ENCODE data around the gene CARD6.
"Not testable (repeated sequence)": the region's sequence is repeated elsewhere in the genome, so short reads cannot be mapped to it uniquely, and the experiment has no call there.

The CARD6 gene

GRCh38 chr5:40882291-40882690 lies 41.1 kb downstream of the CARD6 start:
- no peak for TF ChIP-seq CTCF (IDR thresholded peaks at IDR 0.05; ENCODE audit: low read depth, low read length)

DNA sequence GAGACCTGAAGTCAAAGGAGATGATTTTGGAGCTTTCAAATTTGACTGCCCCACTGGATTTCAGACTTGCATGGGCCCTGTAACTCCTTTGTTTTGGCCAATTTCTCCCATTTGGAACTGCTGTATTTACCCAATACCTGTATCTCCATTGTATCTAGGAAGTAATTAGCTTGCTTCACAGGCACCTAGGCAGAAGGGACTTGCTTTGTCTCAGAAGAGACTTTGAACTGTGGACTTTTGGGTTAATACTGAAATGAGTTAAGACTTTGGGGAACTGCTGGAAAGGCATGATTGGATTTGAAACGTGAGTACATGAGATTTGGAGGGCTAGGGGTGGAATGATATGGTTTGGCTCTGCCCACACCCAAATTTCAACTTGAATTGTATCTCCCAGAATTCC lies 41.9 kb downstream of the CARD6 start:
- not testable (repeated sequence) for DNase-seq (ENCODE audit: extremely low read depth, low read depth)

More at GRCh38 chr5:40882291-40882690, 41.1 kb downstream of the CARD6 start:
- DNase-seq (ENCODE audit: extremely low read depth, low read depth): no peak

DNA sequence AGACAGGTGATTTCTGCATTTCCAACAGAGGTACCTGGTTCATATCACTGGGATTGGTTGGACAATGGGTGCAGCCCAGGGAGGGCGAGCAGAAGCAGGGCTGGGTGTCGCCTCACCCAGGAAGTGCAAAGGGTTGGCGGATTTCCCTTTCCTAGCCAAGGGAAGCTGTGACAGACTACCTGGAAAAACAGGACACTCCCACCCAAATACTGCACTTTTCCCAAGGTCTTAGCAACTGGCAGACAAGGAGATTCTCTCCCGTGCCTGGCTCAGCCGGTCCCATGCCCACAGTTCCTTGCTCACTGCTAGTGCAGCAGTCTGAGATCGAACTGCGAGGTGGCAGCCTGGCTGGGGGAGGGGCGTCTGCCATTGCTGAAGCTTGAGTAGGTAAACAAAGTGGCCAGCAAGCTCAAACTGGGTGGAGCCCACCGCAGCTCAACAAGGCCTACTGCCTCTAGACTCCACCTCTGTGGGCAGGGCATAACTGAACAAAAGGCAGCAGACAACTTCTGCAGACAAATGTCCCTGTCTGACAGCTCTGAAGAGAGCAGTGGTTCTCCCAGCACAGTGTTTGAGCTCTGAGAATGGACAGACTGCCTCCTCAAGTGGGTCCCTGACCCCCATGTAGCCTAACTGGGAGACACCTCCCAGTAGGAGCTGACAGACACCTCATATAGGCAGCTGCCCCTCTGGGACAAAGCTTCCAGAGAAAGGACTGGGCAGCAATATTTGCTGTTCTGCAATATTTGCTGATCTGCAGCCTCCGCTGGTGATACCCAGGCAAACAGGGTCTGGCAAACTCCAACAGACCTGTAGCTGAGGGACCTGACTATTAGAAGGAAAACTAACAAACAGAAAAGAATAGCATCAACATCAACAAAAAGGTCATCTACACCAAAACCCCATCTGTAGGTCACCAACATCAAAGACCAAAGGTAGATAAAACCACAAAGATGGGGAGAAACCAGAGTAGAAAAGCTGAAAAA lies 54.6 kb downstream of the CARD6 start:
- not testable (repeated sequence) for DNase-seq (ENCODE audit: extremely low read depth, low read depth)

DNA sequence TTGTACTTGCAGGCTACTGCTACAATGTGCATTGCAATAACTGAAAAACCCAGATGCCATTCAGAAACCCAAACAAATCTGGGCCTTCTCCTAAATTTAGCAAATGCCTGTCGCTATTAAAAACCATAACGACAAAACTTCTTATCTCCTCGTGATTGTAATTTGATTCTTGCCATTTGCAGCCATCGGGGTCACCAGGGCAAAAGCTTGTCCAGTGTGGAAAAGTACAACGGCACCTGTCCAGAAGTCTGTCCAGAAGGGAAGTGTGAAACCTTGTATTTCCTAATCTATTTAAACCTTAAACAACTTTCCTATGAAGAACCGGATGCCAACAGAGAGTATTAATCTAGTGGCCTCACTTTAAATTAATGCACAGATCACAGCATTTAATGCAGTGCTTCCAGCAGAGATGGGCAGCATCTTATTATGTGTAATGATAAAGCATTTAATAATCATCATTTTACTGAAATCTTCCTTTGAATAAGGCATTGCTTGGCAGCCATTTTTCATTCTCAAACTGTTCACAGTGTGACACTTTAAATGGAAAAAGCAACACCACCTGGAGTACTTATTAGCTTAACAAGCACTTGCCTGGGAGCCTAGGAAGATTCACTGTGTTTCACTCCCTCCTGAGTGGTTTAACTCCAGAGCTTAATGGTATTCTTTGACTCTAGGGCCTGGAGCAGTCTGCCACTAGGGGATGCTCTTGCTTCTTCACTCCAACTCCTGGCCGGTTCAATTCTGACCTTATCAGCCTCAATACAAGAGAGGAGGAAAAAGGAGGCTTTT lies 63.2 kb downstream of the CARD6 start:
- peak; percentile 59 for DNase-seq (ENCODE audit: extremely low read depth, low read depth)
- no peak; the same call in none of the 2 replicates for TF ChIP-seq CTCF (IDR thresholded peaks at IDR 0.05; ENCODE audit: low read depth, low read length)

DNA sequence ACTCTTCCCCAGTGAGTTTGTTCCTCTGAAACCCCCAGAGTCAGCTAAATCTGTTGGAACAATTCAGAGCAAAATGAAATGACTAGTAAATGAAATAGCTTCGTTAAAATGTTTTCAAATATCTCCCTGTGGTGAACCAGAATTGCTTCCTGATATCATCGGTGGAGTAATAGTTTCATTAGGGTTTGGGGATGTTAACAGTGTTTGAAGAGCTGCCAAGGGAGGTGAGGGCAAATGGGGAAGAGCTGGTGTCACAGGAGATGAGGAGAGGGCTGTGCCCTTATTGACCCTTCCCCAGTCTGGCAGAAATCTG lies 63.8 kb downstream of the CARD6 start:
- TF ChIP-seq CTCF (IDR thresholded peaks at IDR 0.05; ENCODE audit: low read depth, low read length): no peak
- no peak for DNase-seq (ENCODE audit: extremely low read depth, low read depth)

DNA sequence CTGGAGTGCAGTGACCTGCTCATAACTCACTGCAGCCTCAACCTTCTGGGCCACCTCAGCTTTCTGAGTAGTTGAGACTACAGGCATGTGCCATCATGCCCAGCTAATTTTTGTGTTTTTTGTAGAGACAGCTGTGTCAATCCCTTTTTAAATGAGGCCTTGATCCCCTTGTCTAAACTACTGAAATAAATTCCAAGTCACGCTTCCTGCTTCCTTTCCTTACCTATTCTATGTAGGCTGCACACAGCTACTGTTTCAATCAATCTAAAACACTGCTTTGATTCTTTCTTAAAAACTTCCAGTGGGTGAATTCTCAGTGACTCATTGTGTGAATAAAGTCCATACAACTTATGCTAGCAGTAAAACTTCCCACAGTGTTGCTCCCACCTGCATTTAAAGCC lies 65.2 kb downstream of the CARD6 start:
- no peak for TF ChIP-seq CTCF (IDR thresholded peaks at IDR 0.05; ENCODE audit: low read depth, low read length)
- DNase-seq (ENCODE audit: extremely low read depth, low read depth): no peak

GRCh38 chr5:40909264-40909663 lies 68.1 kb downstream of the CARD6 start, which contains the start of gene C7:
Gene C7, plus strand, starts transcription at chr5:40909497. Its CDS starts 114 bp downstream, at chr5:40909611.
- DNase-seq (ENCODE audit: extremely low read depth, low read depth): no peak
- TF ChIP-seq CTCF (IDR thresholded peaks at IDR 0.05; ENCODE audit: low read depth, low read length): no peak

GRCh38 chr5:40909723-40910122 lies 68.6 kb downstream of the CARD6 start:
- no peak for DNase-seq (ENCODE audit: extremely low read depth, low read depth)
- no peak for TF ChIP-seq CTCF (IDR thresholded peaks at IDR 0.05; ENCODE audit: low read depth, low read length)

Measured in AG09319 (cell line).